ENCODE measurements around the gene SDK2. TPM values are rescaled to one million over a fixed set of nuclear protein-coding genes. Genes with fewer than 3 reads are reported as not detected.

The SDK2 gene
- total and polyA plus RNA-seq, 9 of the 15 experiments (the other 6 are each of a cell fraction or from before 2014, with no cell fraction given): 0.04 TPM; not detected in 8

DNA sequence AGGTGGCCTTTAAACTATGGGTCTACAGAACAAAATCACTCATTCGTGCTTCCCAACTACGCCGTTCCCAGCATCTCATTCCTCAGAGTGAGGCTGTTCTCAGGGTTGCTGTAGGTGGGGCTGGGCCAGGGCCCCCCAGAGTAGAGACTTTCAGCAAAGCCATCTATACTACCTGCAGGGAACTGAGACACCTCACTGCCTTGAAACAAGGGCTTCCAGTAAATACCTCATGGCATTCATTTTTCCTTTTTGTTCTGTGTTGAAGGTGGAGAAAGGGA lies 4.2 kb upstream of the SDK2 start (continued):
- TF ChIP-seq, protein P1, sequence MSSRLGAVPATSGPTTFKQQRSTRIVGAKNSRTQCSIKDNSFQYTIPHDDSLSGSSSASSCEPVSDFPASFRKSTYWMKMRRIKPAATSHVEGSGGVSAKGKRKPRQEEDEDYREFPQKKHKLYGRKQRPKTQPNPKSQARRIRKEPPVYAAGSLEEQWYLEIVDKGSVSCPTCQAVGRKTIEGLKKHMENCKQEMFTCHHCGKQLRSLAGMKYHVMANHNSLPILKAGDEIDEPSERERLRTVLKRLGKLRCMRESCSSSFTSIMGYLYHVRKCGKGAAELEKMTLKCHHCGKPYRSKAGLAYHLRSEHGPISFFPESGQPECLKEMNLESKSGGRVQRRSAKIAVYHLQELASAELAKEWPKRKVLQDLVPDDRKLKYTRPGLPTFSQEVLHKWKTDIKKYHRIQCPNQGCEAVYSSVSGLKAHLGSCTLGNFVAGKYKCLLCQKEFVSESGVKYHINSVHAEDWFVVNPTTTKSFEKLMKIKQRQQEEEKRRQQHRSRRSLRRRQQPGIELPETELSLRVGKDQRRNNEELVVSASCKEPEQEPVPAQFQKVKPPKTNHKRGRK (tag; IDR thresholded peaks at IDR 0.05): no peak

DNA sequence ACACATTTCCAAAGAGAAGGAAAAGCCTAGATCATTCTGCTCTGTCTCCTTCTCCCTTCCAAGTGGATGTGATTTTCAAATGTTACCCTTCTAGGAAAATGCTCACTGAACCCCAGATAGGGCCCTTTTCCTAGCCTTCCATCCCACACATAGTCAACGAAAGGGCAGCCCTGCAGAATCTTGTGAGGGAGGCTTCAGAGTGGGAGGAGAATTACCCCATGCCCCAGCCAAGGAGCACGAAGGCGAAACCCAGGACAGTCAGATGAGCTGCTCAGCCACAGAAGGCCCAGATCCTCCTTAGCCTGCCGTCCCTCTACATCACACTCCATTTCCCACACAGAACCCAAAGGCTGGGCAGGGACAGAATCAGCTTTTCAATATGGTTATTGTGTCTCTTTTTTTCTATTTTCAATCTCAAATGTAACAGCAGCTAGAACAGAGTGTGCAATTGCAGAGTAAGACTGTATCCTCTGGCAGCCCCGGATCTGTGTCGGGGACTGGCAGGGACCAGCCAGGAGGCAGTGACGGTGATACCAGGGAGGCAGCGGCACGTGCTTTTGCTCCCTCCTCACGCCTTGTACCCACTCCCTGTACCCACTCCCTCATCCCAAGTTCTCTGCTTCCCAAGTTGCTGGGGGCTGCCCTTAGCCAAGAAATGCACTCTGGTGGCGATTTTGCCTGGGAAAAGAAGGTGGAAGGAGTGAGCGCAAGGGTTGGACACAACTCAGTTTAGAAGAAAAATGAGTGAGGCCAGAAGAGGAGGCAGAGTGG lies 3.7 kb upstream of the SDK2 start:
- CTCF ChIA-PET (ENCODE audit: low intra/inter-chr PET ratio): no interaction called here
- no TSS peak for BruUV-seq (replicated peaks)
- Histone ChIP-seq H2AFZ (ENCODE audit: low read depth, low read length) (no peak overlapping the region), H3K4me3 (no peak overlapping the region), H3K79me2 (ENCODE audit: control insufficient read depth, insufficient read depth, low read length) (no peaks in the 10 kb centered on the region), H3K36me3 (ENCODE audit: control insufficient read depth, insufficient read depth, low read length) (no peaks in the 10 kb centered on the region), H3K27ac (ENCODE audit: extremely low read depth, low read depth, low read length) (no peak overlapping the region), H3K4me2 (ENCODE audit: insufficient read depth, low read length) (no peak overlapping the region), H3K9me1 (ENCODE audit: control insufficient read depth, insufficient read depth, low read length) (no peaks in the 10 kb centered on the region), H4K20me1 (replicated peaks; ENCODE audit: control insufficient read depth, insufficient read depth, low read length) (no peaks in the 10 kb centered on the region; the same call in 1 of the 2 replicates), H3K27me3 (ENCODE audit: control insufficient read depth in 2 of 2, insufficient read depth in 2 of 2, low read length in 2 of 2) (peaks cover 0 to 9% of the 10 kb centered on the region in 2 experiments; a peak in 2 of 5 replicates), H3K9me3 (replicated peaks; ENCODE audit: control insufficient read depth, insufficient read depth, low read depth, low read length) (no peaks in the 10 kb centered on the region), H3K9ac (ENCODE audit: insufficient read depth in 1 of 2, low read depth in 2 of 2, low read length in 2 of 2) (no peak overlapping the region), H3K4me1 (replicated peaks in 1 of 2; ENCODE audit: control insufficient read depth in 2 of 2, insufficient read depth in 2 of 2, low read length in 2 of 2) (peaks cover 0 to 5% of the 10 kb centered on the region in 2 experiments; a peak in 1 of 5 replicates)
- ATAC-seq (no peak), DNase-seq (ENCODE audit: extremely low read depth in 1 of 4, low spot score in 3 of 4) (no peak), FAIRE-seq (no peak)
- intact Hi-C loops (cut with micrococcal nuclease): no loop called here
- POLR2A ChIA-PET: no interaction called here
- WGBS (ENCODE audit: insufficient coverage, low coverage, missing lambda C conversion rate): 3% methylated on average over 12 of the region's 12 CpGs
- in situ Hi-C loops (cut with MboI): no loop called here
- TF ChIP-seq, protein P2, sequence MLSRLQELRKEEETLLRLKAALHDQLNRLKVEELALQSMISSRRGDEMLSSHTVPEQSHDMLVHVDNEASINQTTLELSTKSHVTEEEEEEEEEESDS (CRISPR knock-in tag; IDR thresholded peaks at IDR 0.05): no peak
- no peak for TF ChIP-seq JUNB (CRISPR knock-in tag; conservative IDR thresholded peaks at IDR 0.05)
- TF ChIP-seq CCNT2 (IDR thresholded peaks at IDR 0.05; ENCODE audit: borderline replicate concordance, extremely low read depth, insufficient read length, low read depth, low read length): no peak
- TF ChIP-seq HEY1 (CRISPR knock-in tag; IDR thresholded peaks at IDR 0.05; ENCODE audit: borderline replicate concordance): no peak

Measured in K562 (cell line).